Measurements from ENCODE around the gene HNRNPA2B1. TPM values are rescaled to one million over a fixed set of nuclear protein-coding genes. Genes with fewer than 3 reads are reported as not detected.
A peak's percentile ranks its signal among the peaks of the same experiment; 100 is the strongest.
"Not testable (repeated sequence)": the region's sequence is repeated elsewhere in the genome, so short reads cannot be mapped to it uniquely, and the experiment has no call there.

Gene HNRNPA2B1
- total RNA-seq, 2 experiments from 2014 or later = 600 to 996 TPM

GRCh38 chr7:26165950-26166683, 34.4 kb downstream of the HNRNPA2B1 start:
- no peaks in the 10 kb centered on the region for H3K27me3 Mint-ChIP-seq
- peaks cover 32% of the 10 kb centered on the region for H3K36me3 Mint-ChIP-seq (ENCODE audit: low read depth)
- POLR2A ChIA-PET = interaction anchor here (0.5 to 2.3 kb wide), 5 partner anchors 9 to 128 kb away, joined by 3 to 32 read pairs (median 14); partner anchors contain the start of gene NFE2L3
- intact Hi-C loops (cut with DNase I, micrococcal nuclease) = loop anchor here in 1 of 2 experiments (1.0 to 2.0 kb wide), 2 partner anchors 10 to 21 kb away; no protein-coding TSS in a partner anchor
- peaks cover 39% of the 10 kb centered on the region for H3K4me1 Mint-ChIP-seq
- CTCF ChIA-PET = interaction anchor here (0.7 to 2.2 kb wide), 8 partner anchors 10 to 723 kb away, joined by 3 to 13 read pairs (median 6); partner anchors contain the start of gene NFE2L3
- peaks cover 3% of the 10 kb centered on the region for H3K9me3 Mint-ChIP-seq (ENCODE audit: low read depth)
- H3K4me3 Mint-ChIP-seq = peak overlapping the region; percentile 29
- no peak for ATAC-seq
- DNase-seq = no peak
- H3K27ac Mint-ChIP-seq = peak overlapping the region; percentile 93

DNA sequence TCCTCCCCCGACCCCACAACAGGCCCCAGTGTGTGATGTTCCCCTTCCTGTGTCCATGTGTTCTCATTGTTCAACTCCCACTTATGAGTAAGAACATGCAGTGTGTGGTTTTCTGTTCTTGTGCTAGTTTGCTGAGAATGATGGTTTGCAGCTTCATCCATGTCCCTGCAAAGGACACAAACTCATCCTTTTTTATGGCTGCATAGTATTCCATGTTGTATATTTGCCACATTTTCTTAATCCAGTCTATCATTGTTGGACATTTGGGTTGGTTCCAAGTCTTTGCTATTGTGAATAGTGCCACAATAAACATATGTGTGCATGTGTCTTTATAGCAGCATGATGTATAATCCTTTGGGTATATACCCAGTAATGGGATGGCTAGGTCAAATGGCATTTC, 36.7 kb downstream of the HNRNPA2B1 start:
- intact Hi-C loops (cut with DNase I, micrococcal nuclease); DNase-seq; H3K9me3 Mint-ChIP-seq (ENCODE audit: low read depth); POLR2A ChIA-PET; H3K4me3 Mint-ChIP-seq; CTCF ChIA-PET; ATAC-seq; H3K27me3 Mint-ChIP-seq; H3K27ac Mint-ChIP-seq: not testable (repeated sequence)
- peaks cover 19% of the 10 kb centered on the region for H3K36me3 Mint-ChIP-seq (ENCODE audit: low read depth)
- peaks cover 55% of the 10 kb centered on the region for H3K4me1 Mint-ChIP-seq

DNA sequence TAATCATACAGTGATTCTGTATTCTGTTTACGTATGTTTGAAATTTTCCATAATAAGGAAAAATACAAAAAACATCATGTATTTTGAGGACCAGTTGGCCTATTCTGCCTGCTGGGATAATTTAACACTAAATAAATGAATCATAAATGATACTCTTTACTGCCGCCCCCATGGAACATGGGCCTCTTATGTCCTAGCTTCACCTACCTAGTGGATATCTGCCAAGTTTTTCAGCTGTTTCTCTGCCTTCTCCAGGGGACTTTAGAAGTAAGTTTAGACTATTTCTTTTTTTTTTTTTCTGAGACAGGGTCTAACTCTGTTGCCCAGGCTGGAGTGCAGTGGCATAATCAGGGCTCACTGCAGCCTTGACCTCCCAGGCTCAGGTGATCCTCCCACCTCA, 38.1 kb downstream of the HNRNPA2B1 start:
- Mint-ChIP-seq H3K27me3 (no peaks in the 10 kb centered on the region), H3K4me1 (peaks cover 64% of the 10 kb centered on the region), H3K4me3 (no peak overlapping the region), H3K27ac (no peak overlapping the region), H3K9me3 (ENCODE audit: low read depth) (peaks cover 3% of the 10 kb centered on the region), H3K36me3 (ENCODE audit: low read depth) (peaks cover 19% of the 10 kb centered on the region)
- ChIA-PET CTCF (interaction anchor here (1.4 kb wide), 1 partner anchor 37 kb away, joined by 3 read pairs; no protein-coding TSS in a partner anchor), POLR2A (interaction anchor here (2.9 kb wide), 1 partner anchor 26 kb away, joined by 17 read pairs; no protein-coding TSS in a partner anchor)
- DNase-seq (no peak), ATAC-seq (no peak)
- intact Hi-C loops (cut with DNase I, micrococcal nuclease) = no loop called here

GRCh38 chr7:26160896-26161295, 39.6 kb downstream of the HNRNPA2B1 start:
- ATAC-seq = no peak
- peaks cover 19% of the 10 kb centered on the region for H3K36me3 Mint-ChIP-seq (ENCODE audit: low read depth)
- H3K4me1 Mint-ChIP-seq = peaks cover 64% of the 10 kb centered on the region
- POLR2A ChIA-PET = interaction anchor here (0.9 to 2.9 kb wide), 2 partner anchors 27 to 39 kb away, joined by 3 to 17 read pairs; no protein-coding TSS in a partner anchor
- H3K27me3 Mint-ChIP-seq = no peaks in the 10 kb centered on the region
- CTCF ChIA-PET = interaction anchor here (0.6 to 2.2 kb wide), 7 partner anchors 11 to 1986 kb away, joined by 3 to 9 read pairs (median 3); no protein-coding TSS in a partner anchor
- H3K9me3 Mint-ChIP-seq (ENCODE audit: low read depth) = peaks cover 3% of the 10 kb centered on the region
- intact Hi-C loops (cut with DNase I, micrococcal nuclease) = no loop called here
- no peak overlapping the region for H3K4me3 Mint-ChIP-seq
- H3K27ac Mint-ChIP-seq = no peak overlapping the region
- no peak for DNase-seq

- no peaks in the 10 kb centered on the region for H3K27me3 Mint-ChIP-seq
- H3K36me3 Mint-ChIP-seq (ENCODE audit: low read depth) = peaks cover 23% of the 10 kb centered on the region
- peaks cover 77% of the 10 kb centered on the region for H3K4me1 Mint-ChIP-seq
- CTCF ChIA-PET = interaction anchor here (0.9 kb wide), 1 partner anchor 29 kb away, joined by 4 read pairs; no protein-coding TSS in a partner anchor
- peak overlapping the region; percentile 15 for H3K27ac Mint-ChIP-seq
- ATAC-seq (no peak), DNase-seq (no peak)
- no peak overlapping the region for H3K4me3 Mint-ChIP-seq
- POLR2A ChIA-PET = no interaction called here
- intact Hi-C loops (cut with DNase I, micrococcal nuclease) = no loop called here
- peaks cover 3% of the 10 kb centered on the region for H3K9me3 Mint-ChIP-seq (ENCODE audit: low read depth)
Observed at GRCh38 chr7:26159243-26159642, 41.3 kb downstream of the HNRNPA2B1 start.

DNA sequence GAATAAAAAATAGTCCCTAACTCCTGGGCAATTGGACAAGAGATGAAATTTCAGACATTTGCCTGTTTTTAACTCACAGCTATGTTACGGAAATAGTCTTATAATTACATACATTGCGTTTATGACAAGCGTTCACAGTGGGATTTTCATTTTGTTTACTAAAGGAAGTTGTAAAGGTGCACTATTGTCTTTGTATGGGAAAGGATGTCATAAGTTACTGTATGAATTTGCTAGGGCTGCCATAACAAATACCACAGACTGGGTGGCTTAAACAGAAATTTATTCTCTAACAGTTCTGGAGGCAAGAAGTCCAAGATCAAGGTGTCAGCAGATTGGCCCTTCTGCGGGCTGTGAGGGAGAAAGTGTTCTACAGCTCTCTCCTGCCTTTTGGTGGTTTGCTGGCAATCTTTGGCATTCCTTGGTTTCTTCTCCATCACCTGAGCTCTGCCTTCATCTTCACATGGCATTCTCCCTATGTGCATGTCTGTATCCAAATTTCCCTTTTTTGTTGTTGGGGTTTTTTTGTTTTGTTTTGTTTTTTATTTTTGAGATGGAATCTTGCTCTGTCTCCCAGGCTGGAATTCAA, 42.9 kb downstream of the HNRNPA2B1 start:
- CTCF ChIA-PET = interaction anchor here (0.5 to 4.6 kb wide), 6 partner anchors 10 to 76 kb away, joined by 3 to 21 read pairs (median 3); no protein-coding TSS in a partner anchor
- H3K36me3 Mint-ChIP-seq (ENCODE audit: low read depth) = peaks cover 23% of the 10 kb centered on the region
- POLR2A ChIA-PET = interaction anchor here (0.6 to 3.4 kb wide), 5 partner anchors 9 to 39 kb away, joined by 3 to 32 read pairs (median 3); no protein-coding TSS in a partner anchor
- H3K4me3 Mint-ChIP-seq = peak overlapping the region; percentile 27
- DNase-seq (no peak), ATAC-seq (no peak)
- H3K27ac Mint-ChIP-seq = peak overlapping the region; percentile 96
- H3K9me3 Mint-ChIP-seq (ENCODE audit: low read depth) = no peaks in the 10 kb centered on the region
- peaks cover 83% of the 10 kb centered on the region for H3K4me1 Mint-ChIP-seq
- no peaks in the 10 kb centered on the region for H3K27me3 Mint-ChIP-seq
- intact Hi-C loops (cut with DNase I, micrococcal nuclease) = no loop called here

GRCh38 chr7:26156451-26157420, 43.8 kb downstream of the HNRNPA2B1 start:
- Mint-ChIP-seq H3K36me3 (ENCODE audit: low read depth) (peaks cover 23% of the 10 kb centered on the region), H3K9me3 (ENCODE audit: low read depth) (no peaks in the 10 kb centered on the region), H3K27ac (peak overlapping the region; percentile 96), H3K27me3 (no peaks in the 10 kb centered on the region), H3K4me1 (peaks cover 77% of the 10 kb centered on the region), H3K4me3 (peak overlapping the region; percentile 48)
- intact Hi-C loops (cut with DNase I, micrococcal nuclease) = loop anchor here (1.0 kb wide), 3 partner anchors 10 to 59 kb away; partner anchors contain the start of gene HNRNPA2B1 (in 1 of the 2)
- POLR2A ChIA-PET = interaction anchor here (0.6 to 3.4 kb wide), 9 partner anchors 10 to 66 kb away, joined by 3 to 32 read pairs (median 3); no protein-coding TSS in a partner anchor
- DNase-seq (peak; percentile 74), ATAC-seq (peak; percentile 56)
- CTCF ChIA-PET = interaction anchor here (0.5 to 4.6 kb wide), 14 partner anchors 10 to 262 kb away, joined by 3 to 21 read pairs (median 3); no protein-coding TSS in a partner anchor

GRCh38 chr7:26155531-26156375, 44.8 kb downstream of the HNRNPA2B1 start:
- Mint-ChIP-seq H3K4me3 (peak overlapping the region; percentile 48), H3K36me3 (ENCODE audit: low read depth) (peaks cover 23% of the 10 kb centered on the region), H3K9me3 (ENCODE audit: low read depth) (no peaks in the 10 kb centered on the region), H3K27ac (peak overlapping the region; percentile 96), H3K27me3 (no peaks in the 10 kb centered on the region), H3K4me1 (peaks cover 82% of the 10 kb centered on the region)
- ChIA-PET POLR2A (interaction anchor here (0.8 to 3.4 kb wide), 10 partner anchors 11 to 65 kb away, joined by 3 to 32 read pairs (median 4); partner anchors contain the start of gene HNRNPA2B1), CTCF (interaction anchor here (0.8 to 4.6 kb wide), 11 partner anchors 11 to 261 kb away, joined by 3 to 21 read pairs (median 3); no protein-coding TSS in a partner anchor)
- intact Hi-C loops (cut with DNase I, micrococcal nuclease) = loop anchor here (1.0 kb wide), 3 partner anchors 11 to 58 kb away; partner anchors contain the start of gene HNRNPA2B1 (in 1 of the 2)
- no peak for ATAC-seq
- DNase-seq = no peak

DNA sequence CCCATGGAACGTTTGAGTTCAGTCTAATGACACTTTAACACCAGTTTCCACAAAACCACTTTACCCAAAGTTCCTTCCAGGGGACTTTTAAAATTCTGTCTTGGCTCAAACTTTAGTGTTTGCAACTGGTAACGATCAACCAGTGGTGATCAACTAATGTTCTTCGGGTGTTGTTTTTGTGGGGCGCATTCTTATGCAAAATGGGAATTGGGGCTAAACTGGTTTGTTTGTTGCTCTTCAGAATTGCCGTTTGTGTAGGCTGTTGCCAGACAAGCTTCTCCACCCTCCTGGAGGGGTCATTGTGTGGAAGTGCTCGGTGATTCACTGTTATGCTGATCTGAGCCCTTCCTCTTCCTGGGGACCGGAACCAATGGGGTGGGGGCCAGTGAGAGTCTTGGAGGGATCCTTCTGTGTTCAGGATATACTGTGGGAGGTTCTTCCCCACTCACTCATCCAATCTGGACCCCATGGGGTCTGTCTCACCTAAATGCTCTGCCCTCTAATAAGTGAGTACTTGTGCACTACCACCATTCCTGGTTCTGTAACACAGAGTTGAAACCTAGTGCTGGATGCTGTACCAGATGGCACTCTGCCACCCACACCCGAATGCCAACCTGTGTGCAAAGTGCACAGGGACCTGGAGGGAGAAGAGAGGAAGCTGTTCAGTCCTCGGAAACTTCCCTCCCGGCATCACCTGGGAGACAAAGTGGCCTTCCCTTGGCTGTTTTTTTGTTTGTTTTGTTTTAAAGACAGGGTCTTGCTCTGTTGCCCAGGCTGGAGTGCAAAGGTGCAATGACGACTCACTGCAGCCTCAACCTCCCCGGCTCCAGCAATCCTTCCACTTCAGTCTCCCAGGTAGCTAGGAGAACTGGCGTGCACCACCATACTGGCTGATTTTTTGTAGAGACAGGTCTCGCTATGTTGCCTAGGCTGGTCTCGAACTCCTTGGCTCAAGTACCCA, 46.4 kb downstream of the HNRNPA2B1 start:
- Mint-ChIP-seq H3K27ac (peak overlapping the region; percentile 96), H3K4me1 (peaks cover 72% of the 10 kb centered on the region), H3K27me3 (no peaks in the 10 kb centered on the region), H3K36me3 (ENCODE audit: low read depth) (peaks cover 21% of the 10 kb centered on the region), H3K4me3 (peak overlapping the region; percentile 93), H3K9me3 (ENCODE audit: low read depth) (no peaks in the 10 kb centered on the region)
- ATAC-seq (peak; percentile 20), DNase-seq (peak; percentile 48)
- intact Hi-C loops (cut with DNase I, micrococcal nuclease) = loop anchor here (1.0 to 5.0 kb wide), 9 partner anchors 33 to 261 kb away; no protein-coding TSS in a partner anchor
- ChIA-PET CTCF (interaction anchor here (0.5 to 4.6 kb wide), 4 partner anchors 38 to 212 kb away, joined by 3 to 21 read pairs (median 5); no protein-coding TSS in a partner anchor), POLR2A (interaction anchor here (1.2 to 1.5 kb wide), 3 partner anchors 34 to 46 kb away, joined by 4 to 8 read pairs (median 7); partner anchors contain the start of gene HNRNPA2B1)

Measured in activated CD4-positive, alpha-beta T cell treated with anti-CD3 and anti-CD28 coated beads for 36 hours (primary cell).